ENCODE results near the gene FAM110A.

- TF ChIP-seq CTCF (IDR thresholded peaks at IDR 0.05) (no peak), POLR2A (IDR thresholded peaks at IDR 0.05) (no peak)
Observed at GRCh38 chr20:835608-836045, 2.1 kb downstream of the FAM110A start.
